Umbilical cord (tissue), 2 donors: ENCODE data around the gene PDE7B. TPM values are rescaled to one million over a fixed set of nuclear protein-coding genes. Genes with fewer than 3 reads are reported as not detected.

ENCODE experiments used
- DNase-seq: peaks from one replicate; pipeline ENCODE4 v3.0.0-alpha.2; 2015; ENCODE audit warnings: low spot score
- total RNA-seq: library from RNA; depleted of rRNA; stranded (reverse); fragments of >200 nt; gene quantifications from one replicate; pipeline ENCODE4 v1.2.3, GENCODE V29; 2014; ENCODE audit warnings: low replicate concordance; ENCODE audit not compliant: insufficient read depth

Gene PDE7B
- total RNA-seq, 1 donor from 2014 or later, result 22.9 TPM

DNA sequence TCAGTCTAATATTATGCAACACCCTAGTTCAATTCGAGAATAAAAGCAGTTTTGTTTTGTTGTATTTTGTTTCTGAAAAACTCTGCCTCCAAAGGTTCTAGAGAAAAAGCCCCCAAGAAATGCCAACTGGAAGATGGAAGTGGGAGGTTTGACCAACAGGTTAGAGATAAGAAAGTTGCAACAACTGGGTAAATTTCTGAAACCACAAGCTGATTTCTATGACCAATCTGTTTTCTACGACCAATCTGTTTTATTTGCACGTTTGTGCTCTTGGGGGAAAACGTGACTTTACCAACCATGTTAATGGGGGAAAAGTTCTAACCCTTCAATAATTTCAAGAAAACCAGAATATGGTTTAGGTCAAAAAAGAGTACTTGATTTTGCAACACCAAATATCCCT is 173.2 kb downstream of the PDE7B start:
- DNase-seq, result no peak

DNA sequence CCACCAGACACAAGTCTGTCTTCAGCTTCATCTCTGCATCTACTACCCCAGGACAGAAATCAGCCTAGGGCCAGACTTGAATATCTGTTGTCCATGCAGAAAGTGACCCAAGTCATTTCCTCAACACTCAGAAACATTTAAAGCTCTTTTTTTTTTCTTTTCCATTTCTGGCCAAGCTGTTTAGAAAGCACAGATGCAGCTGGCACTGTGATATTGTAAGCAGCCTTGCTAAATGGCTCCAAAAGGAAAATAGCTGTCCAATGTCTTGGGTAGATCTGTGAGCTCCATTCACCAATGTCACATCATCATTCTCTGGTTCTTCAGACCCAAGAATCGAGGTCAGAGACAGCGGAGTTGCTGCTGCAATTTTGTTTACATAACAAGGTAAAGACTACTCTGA is 174.2 kb downstream of the PDE7B start:
- no peak for DNase-seq

DNA sequence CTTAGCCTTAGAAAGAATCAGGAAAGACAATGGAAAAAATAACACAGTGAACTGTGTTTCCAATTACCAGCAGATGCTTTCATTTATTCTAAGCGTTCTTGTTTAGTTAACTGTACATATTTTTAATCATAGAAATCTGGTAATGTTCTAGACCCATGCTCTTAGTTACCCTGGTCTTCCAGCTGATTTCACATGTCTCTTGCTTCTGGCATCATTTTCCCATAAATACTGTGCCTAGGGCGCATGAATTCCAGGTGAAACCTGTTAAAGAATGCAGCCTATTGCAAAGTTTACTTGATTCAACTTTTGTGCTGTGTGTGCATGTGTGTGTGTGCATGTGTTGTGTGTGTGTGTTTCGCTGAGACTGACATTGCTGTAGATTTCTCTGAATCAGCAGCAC is 178.6 kb downstream of the PDE7B start:
- no peak for DNase-seq

DNA sequence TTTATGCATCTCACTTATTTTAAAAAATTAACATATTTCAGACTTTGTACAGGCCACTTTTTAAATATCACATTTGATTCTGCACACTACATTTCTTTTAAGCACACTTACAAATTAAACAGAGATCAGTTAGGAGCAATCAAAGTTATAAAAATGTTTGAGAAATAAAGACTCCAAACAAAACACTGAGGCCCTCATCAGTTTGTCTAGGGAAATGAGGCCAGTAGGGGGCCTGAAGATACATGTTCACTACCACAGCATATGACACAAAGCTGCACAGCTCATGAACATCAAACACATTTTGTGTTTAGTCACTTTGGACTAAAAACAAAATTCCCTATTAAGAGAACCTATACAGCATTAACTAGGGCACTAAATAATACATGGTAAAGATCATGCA is 180.5 kb downstream of the PDE7B start:
- peak; percentile 41 for DNase-seq

DNA sequence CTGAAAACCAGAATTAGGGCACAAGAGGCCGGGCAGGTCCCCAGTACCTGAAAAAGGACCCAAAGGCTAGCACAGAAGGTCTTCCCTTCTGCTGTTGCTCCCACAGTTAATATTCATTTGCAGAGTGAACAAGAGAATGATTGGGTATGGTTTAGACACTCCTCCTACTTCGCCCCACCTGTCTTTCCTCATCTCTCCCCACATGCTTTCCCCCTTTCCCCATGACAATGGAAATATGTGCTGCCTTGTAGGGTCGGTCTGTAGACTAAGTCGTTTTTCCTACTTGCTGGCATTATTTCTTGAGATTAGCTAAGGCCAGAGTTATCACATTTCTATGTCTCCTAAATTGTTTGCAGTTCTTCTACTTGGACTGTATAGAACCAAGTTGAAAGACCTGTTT is 181.9 kb downstream of the PDE7B start:
- no peak for DNase-seq

DNA sequence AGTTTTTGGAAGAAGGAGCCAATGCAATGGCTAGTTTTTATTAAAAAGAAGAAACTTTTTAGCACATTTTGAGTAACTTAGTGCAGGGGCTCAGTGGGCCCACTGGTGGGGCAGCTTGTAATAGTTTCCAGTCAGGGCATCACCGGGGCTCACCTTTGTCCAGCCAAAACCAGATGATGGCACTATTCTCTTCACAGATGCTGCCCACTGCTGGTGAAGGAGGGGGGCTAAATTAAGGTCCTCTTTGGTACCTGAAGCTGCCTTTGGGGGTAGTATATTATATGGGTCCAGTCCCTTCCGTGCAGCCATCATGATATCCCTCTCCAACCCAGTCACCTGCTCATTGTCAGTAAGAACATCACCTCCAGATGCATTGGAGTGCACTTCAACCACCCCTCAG is 182.9 kb downstream of the PDE7B start:
- DNase-seq, result no peak

DNA sequence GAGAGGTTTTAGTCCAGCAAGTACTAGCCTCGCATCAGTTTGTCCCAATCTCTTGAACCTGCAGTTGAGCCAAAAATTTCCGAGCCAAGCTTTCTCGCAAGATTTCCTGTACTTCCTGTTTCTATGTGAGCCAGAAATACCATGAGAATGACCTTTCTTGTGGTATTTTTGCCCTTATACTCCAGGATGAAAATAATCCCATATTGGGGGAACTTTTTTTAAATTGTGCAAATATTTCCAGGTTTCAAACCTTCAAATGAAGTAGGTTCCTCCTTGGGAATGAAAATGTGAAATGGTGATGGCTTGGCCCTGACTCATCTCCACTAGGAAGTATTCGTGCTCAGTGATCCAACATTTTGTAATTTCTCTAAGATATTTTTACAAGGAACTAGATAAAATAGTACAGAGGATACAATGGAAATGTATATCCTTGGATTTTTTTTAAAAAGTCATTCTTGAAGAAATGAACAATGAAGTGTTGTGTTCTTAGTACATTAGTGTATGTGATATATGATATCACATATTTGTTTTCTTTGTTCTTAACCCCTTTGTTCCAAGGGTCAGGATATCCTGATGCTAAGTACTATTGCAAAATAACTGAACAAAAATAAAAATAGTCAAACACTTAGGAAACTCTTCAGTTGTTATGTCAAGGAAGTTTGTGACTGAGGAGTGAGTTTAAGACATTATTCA is 184.0 kb downstream of the PDE7B start:
- no peak for DNase-seq

DNA sequence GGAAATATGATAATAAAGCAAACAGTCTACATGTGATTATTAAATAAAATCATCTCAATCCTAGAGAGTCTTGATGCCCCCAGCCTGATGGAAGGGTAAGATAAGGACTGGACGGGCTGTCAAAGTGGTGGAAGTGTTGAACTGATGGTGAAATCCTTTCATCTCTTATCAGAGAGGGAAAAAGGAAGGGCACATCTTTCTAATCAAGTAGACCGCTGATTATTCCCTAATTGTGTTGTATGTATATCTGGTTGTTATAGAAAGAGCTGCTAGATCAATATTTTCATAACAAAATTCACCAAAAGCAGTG is 184.5 kb downstream of the PDE7B start:
- DNase-seq, result no peak

DNA sequence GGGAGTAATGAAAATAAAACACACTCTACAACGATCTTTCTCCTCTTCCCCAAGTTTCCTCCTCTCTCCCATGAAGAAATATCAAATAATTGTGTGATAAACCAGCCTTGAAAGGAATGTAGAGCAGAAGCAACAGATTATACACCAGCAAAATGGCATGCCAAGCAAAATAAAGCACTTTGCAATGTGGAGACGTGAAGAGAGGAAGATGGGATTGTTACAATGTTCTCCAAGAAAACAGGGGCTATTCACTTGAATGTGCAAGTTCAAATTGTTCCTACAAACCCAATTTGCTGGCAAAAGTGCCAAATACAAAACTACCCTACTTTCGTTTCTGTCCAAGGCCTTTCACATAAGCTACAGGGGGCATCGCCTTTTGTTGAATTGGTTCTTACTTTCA is 185.1 kb downstream of the PDE7B start:
- DNase-seq, result no peak

DNA sequence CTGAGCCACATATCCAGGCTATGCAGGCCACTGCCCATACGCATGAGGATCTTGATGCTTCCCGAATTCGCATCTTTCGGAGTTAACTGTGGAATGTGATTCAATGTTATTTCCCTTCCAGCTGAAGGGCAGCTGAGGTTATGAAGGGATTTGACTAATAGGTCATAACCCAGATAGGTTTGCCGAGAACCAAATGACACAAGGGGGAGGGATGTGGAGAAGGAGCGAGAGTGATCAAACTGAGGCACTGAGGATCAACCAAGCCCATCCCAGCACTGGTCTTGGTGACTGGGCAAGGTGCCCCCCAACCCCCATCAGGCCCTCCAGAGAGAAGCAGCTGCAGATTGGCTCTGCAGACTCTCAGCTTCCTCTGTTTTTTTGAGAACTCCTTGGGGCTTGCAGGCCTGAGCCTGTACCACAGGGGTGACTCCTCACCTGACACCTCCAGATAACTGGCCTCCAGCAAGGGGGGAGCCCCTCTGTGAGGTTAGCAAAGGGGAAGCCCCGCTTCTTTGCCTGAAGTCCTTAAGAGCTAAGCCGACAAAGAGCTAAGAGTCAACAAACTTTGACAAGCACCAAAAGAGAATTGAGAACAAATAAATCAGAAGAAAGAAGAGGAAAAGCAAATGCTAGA is 185.9 kb downstream of the PDE7B start:
- DNase-seq, result no peak

DNA sequence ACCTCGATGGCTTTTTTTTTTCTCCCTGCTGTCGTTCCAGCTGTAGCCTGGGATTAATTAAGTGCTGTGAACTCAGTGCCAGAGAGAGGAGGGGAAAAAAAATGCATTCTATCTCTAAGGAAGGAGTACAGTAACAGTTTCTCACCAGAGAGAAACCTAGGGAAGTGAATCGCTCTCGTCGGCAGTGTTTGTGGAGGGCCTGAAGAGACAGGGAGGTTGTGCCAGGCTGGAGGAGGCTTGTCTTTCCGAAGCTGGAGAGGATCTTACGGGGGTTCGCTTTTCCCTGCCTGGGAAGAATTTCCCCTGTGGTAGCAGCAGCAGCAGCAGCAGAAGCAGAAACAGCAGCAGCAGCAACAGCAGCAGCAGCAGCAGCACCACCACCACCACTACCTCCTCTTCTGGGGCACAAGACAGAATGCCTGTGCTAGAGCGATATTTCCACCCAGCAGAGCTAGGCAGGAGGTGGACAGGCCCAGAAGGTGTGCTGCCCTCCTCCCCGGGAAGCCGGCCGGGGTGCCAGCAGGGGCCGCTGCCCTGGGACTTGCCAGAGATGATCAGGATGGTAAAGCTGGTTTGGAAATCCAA is 186.5 kb downstream of the PDE7B start:
- peak; percentile 68 for DNase-seq

DNA sequence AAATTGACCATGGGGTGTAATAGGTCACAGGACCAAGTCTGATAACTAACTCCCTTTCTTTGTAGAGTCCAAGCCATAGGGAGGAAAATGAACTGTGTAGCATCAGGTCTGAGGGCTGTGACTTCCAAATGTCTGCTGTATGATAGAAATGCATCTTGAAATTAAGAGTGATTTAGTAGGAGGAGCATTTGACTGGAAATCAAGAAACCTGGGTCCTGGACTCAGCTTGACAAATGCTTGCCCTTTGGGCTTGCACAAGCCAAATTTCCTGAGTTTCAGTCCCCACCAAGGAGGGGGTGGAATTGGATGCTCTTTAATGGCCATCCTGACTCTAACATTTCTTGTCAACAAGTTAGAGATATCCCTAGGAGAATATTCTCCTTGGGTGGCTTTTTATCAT is 187.0 kb downstream of the PDE7B start:
- no peak for DNase-seq

DNA sequence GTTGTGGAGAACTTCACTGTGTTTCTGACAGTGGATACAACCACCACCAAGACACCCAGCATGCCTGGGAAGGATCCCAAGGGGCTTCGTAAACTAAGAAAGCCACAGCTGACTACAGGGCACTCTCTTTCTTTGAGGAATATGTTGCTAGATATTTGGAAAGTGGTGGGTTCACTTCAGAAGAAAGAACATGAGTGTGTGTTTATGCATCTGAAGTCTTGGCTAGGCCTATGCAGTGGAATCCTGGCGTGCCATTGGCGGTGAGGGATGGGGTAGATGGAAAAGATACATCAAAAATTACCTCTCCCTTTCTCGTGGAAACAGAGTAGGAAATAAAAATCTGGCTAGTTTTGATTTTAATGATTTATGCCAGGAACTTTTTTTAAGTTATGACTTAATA is 187.7 kb downstream of the PDE7B start:
- no peak for DNase-seq

DNA sequence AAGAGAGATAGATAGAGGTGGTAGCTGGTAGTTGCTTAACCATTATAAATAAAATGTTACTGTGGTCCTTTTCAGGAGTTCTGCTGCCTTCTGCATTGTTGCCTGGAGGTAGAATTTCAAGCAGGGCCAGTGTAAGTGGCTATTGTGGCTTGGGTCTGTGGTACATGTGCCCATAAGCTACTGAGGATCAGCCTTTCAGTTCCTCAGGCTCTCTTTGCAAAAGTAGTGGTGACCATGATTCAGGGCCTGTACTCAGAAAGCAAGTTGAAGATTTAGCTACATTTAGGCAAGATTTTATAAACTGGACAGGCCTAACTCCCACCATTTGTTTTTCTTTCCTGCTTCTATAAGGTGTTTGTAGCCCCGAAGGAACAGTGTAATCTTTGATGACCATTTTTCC is 199.0 kb downstream of the PDE7B start:
- DNase-seq, result no peak

DNA sequence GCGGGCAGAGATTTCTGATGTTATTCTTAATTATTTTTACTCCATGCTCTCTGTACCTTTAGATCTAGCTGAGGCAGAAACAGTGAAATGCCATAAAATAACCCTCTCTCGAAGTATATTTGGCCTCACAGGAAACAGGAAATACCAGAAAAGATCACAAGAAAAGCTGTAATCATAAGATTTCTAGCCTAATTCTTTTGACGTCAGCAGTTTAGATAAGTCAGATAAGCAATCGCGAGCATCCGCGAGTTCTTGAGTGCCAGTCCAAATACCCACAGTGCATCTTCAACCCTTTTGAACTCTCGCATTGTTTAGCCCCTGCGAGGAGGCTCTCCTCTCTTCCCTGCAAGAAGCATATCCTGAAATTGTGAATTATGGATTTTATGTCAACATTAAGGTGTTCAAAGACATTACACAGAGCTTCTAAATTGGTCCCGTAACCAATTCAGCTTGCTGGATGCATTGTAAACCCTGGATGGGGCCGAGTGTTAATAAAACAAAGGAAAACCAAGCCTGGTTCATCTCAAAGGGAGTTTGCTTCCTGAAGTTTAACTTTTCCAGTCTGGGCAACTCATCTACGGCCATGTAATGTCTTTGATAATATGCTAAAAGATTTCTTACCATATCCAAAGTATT is 199.8 kb downstream of the PDE7B start:
- DNase-seq, result peak; percentile 96

DNA sequence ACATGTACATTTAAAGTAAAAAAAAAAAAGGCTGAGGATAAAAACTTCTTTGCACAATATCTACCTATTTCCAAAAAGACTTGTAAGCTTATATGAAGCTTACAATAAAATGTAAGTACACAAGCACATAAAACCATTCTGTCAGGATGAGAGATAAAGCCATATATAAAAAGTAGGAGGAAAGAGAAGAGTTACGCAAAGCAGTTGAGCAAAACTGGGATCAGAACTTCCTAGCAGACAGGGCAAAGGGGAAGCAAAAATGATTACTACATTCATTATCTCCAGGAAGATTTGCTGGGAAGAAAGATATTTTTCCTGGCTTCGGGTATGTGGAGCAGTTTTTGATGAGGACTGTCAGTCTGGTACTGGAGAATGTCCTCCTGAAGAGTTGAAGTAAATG is 200.5 kb downstream of the PDE7B start:
- DNase-seq, result peak; percentile 89

DNA sequence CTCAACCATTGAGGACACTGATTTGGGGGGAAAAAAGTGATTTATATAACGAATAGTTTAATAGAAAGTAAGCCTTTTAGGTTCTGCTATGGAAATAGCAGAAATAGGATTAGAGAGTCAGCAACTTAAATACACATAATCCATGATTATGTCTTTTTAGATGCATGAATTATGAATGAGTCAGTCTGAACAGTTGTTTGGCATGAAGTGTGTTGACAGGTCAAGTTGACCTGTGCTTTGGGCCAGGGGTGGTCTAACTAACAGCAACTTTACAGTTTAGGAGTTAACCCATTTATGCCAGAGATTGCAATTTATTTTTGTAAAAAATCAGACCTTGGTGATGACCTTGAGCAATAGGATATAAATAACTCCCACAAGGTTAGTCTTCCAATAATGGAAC is 207.4 kb downstream of the PDE7B start:
- DNase-seq, result peak; percentile 50

DNA sequence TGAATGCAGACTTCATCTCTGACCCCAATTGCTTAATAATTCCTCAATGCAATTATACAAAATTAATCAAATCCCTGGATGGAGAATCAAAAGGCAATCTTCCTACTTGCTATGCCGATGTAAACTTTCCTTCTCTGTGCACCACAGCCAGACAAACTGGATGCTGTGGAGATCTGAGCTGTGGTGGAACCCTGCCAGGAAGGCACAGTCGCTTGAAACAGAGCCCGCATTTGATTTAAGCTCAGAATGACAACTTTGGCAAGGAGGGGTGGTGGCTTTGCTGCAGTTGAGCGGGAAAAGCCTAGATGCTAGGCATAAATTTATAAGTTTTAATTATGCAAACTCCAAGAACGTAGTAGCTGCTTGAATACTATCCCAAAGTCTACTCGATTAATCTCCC is 207.8 kb downstream of the PDE7B start:
- DNase-seq, result peak; percentile 59

DNA sequence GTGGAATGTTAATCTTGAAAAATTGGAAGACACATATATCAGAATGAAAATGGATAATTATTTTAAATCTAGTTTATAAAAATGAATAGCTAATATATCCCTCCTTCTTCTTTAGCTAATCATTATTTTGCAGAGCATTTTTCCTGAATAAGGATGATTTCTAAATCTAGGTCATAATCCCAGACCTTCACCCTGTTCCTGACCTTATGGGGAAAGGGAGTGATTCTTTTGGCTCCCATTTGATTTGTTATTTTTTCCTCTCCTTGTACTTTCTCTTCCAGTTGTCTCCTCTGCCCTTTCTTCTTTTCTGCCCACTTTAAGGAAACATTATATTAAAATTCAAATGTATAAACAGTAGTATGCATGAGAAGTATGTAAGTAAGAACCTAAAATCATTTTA is 208.6 kb downstream of the PDE7B start:
- DNase-seq, result no peak

DNA sequence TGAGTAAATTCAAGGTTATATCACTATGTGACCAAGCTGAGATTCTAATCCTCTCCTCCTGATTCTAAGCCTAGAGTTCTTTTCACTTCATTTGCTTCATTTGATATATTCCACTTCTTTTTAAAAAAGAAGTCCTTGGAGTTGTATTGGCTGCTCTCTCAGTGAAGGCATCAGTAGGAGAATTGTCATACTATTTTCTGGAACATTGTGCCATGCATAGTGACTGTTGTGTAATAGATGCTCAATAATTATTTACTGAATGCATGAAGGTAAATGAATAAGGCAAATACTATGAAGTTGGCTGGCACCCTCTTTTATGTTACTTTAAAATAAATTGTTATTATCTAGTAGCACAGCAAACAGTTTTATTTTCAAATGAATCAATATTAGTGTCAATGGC is 209.3 kb downstream of the PDE7B start:
- no peak for DNase-seq

DNA sequence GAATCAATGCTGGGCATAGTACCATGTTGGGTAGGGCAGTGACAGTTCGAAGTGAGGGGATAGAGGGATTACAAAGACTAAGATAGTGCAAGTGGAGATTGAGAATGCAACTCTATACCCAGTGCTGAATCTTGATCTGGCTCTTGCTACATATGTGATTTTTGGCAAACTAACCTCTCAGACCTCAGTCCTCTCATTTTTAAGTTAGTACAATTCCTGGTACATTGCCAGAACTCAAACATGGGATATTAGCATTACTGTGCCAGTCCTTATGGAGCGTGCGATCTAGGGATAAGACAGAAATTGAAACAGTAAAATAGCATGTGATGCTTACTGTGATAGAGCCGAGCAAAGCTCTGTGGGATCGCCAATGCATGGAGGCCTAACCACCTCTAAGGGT is 210.2 kb downstream of the PDE7B start:
- DNase-seq, result no peak

DNA sequence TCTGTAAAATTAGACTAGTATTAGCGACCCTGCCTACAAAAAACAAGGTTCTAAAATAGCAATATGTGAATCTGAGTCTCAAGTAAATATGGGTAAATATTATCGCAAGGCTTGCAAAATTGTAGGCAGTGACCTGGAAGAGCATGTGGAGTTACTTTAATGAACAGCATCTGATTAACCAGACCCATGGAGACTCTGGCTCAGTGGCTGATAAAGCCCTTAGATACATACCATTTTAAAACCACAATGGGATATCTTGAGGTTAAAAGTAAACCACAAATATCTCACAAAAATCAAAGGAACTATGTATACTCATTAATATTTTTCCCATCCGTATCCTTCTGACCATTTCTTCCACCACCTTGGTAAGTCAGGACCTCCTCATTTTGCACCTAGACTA is 211.6 kb downstream of the PDE7B start:
- no peak for DNase-seq

DNA sequence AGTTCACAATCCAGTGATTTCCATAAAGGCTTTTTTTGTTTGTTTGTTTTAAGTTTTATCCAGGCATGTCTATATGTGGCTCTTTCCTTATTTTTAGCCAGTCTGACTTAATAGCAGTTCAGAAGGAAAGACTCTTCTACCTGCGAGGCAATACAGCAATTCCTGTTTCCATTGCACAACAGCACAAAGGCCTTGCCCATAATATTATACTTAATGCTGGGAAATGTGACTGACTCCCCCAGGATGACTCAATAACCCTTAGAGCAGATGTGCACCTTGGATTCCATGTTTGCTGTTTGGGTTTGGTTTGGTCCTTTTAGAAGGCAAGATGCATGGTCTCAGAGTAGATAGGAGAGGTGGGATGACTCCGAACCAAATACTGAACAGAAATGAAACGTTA is 214.5 kb downstream of the PDE7B start:
- no peak for DNase-seq
